ENCODE measurements around the gene BICC1. TPM values are rescaled to one million over a fixed set of nuclear protein-coding genes. Genes with fewer than 3 reads are reported as not detected.

The BICC1 gene
- total RNA-seq, 1 experiment from 2014 or later, result 0.57 TPM

DNA sequence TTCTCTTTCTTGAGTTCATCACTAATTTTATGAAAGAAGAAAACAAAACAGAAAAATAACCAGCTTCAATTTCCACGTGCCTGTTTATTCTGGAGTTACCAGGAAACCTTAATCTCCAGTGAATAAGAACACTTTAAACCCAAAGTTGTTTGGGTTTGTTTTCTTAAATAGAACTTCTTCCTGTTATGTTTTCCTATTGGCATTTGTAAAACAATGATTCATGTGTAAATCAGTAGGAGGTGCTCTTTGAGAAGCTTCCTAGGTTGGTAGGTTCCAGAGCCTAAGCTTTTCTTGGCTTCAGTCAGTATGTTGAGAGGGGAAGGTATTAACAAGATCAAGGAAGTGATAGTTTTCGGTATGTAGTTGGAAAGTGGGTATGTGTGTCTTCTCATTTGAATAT lies 119.0 kb downstream of the BICC1 start:
- TF ChIP-seq, protein P1, sequence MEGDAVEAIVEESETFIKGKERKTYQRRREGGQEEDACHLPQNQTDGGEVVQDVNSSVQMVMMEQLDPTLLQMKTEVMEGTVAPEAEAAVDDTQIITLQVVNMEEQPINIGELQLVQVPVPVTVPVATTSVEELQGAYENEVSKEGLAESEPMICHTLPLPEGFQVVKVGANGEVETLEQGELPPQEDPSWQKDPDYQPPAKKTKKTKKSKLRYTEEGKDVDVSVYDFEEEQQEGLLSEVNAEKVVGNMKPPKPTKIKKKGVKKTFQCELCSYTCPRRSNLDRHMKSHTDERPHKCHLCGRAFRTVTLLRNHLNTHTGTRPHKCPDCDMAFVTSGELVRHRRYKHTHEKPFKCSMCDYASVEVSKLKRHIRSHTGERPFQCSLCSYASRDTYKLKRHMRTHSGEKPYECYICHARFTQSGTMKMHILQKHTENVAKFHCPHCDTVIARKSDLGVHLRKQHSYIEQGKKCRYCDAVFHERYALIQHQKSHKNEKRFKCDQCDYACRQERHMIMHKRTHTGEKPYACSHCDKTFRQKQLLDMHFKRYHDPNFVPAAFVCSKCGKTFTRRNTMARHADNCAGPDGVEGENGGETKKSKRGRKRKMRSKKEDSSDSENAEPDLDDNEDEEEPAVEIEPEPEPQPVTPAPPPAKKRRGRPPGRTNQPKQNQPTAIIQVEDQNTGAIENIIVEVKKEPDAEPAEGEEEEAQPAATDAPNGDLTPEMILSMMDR (conservative IDR thresholded peaks at IDR 0.05), result no peak
- no peak overlapping the region for H2BK120ac ChIP-seq (ENCODE audit: low read depth, low read length, poor library complexity, severe bottlenecking)
- no peak overlapping the region for H2AFZ ChIP-seq (ENCODE audit: low read length)
- H2BK5ac ChIP-seq (ENCODE audit: insufficient read length, low read length), result no peak overlapping the region
- WGBS (ENCODE audit: extremely low coverage, insufficient read length, low lambda C conversion rate), result no CpG with 5 or more reads among the region's 2 CpGs
- H3K27me3 ChIP-seq (ENCODE audit: insufficient read depth, low read length), result no peaks in the 10 kb centered on the region
- no peak overlapping the region for H3K4me2 ChIP-seq (ENCODE audit: insufficient read depth, insufficient read length, low read length)
- H2BK12ac ChIP-seq (ENCODE audit: insufficient read length, low read depth, low read length), result no peak overlapping the region
- H3K9me3 Mint-ChIP-seq, result peaks cover 0 to 3% of the 10 kb centered on the region in 2 experiments; a peak in 2 of 5 replicates
- no peak overlapping the region for H3K14ac ChIP-seq (ENCODE audit: insufficient read depth, low read length)
- no peak overlapping the region for H4K8ac ChIP-seq (replicated peaks; ENCODE audit: insufficient read length, low read depth, low read length)
- H3K27me3 Mint-ChIP-seq (ENCODE audit: low read depth), result peaks cover 4% of the 10 kb centered on the region
- no peak overlapping the region for H3K56ac ChIP-seq (ENCODE audit: insufficient read length, low read depth, low read length)
- H3K4me3 Mint-ChIP-seq, result no peak overlapping the region
- DNase-seq, result no peak
- H3T11ph ChIP-seq (ENCODE audit: low read length), result no peak overlapping the region
- H3K36me3 Mint-ChIP-seq (ENCODE audit: insufficient read depth in 1 of 3, low read depth in 3 of 3), result peaks cover 0 to 5% (median 0%) of the 10 kb centered on the region in 3 experiments; a peak in 1 of 7 replicates
- H3K79me1 ChIP-seq (ENCODE audit: insufficient read depth, low read depth, low read length, poor library complexity, severe bottlenecking), result no peaks in the 10 kb centered on the region
- H2BK15ac ChIP-seq (ENCODE audit: low read depth, low read length), result no peak overlapping the region
- H3K9me3 ChIP-seq (ENCODE audit: control insufficient read depth, low read depth, low read length), result no peaks in the 10 kb centered on the region
- no peak overlapping the region for H3K27ac ChIP-seq (ENCODE audit: insufficient read length, low read depth, low read length)
- H2BK20ac ChIP-seq (ENCODE audit: low read depth, low read length, poor library complexity, severe bottlenecking), result no peak overlapping the region
- H3K79me2 ChIP-seq (ENCODE audit: insufficient read depth, low read length), result no peaks in the 10 kb centered on the region
- no peak overlapping the region for H3K4ac ChIP-seq (ENCODE audit: low read depth, low read length)
- no peak overlapping the region for H3K23ac ChIP-seq (ENCODE audit: insufficient read length, low read depth, low read length)
- no peak overlapping the region for H2AK5ac ChIP-seq (ENCODE audit: insufficient read length, low read length)
- peaks cover 8% of the 10 kb centered on the region; the same call in 1 of the 2 replicates for H3K4me1 ChIP-seq (ENCODE audit: insufficient read depth, low read length)
- H3K4me1 Mint-ChIP-seq, result peaks cover 38 to 40% of the 10 kb centered on the region in 2 experiments
- H3K23me2 ChIP-seq (ENCODE audit: insufficient read length, low read depth, low read length, poor library complexity, severe bottlenecking), result no peaks in the 10 kb centered on the region
- H4K20me1 ChIP-seq (ENCODE audit: control insufficient read depth, insufficient read depth, insufficient read length), result no peaks in the 10 kb centered on the region
- no peak overlapping the region for H4K91ac ChIP-seq (ENCODE audit: insufficient read length, low read depth, low read length)
- H3K9ac ChIP-seq (ENCODE audit: extremely low read depth, insufficient read length, low read length), result no peak overlapping the region
- H3K18ac ChIP-seq (ENCODE audit: insufficient read length, low read depth, low read length), result no peak overlapping the region
- H3K27ac Mint-ChIP-seq, result peak overlapping the region in 1 of 3 experiments; percentile 82; a peak in 1 of 7 replicates
- no peak overlapping the region for H4K5ac ChIP-seq (ENCODE audit: insufficient read length, low read depth, low read length)

Data from H9 (cell line).